WI38 (cell line): ENCODE data around the gene VTI1A.

Experiments
- H3K4me3 ChIP-seq: 2 replicates; pipeline ENCODE4 v1.5.1; 2011; ENCODE audit warnings: low read depth, mild to moderate bottlenecking, control low read depth, low read length
- CTCF ChIP-seq: IDR thresholded peaks from 2 replicates; pipeline ENCODE4 v1.5.1; 2012; ENCODE audit warnings: low read depth, mild to moderate bottlenecking, control low read depth, low read length

VTI1A gene

GRCh38 chr10:112819231-112819630 is 372.2 kb downstream of the VTI1A start:
- H3K4me3 ChIP-seq = no peak overlapping the region
- TF ChIP-seq CTCF = no peak

GRCh38 chr10:112820320-112820719 is 373.3 kb downstream of the VTI1A start:
- no peak overlapping the region for H3K4me3 ChIP-seq
- TF ChIP-seq CTCF = no peak

- no peak for TF ChIP-seq CTCF
- H3K4me3 ChIP-seq = no peak overlapping the region
Observed at GRCh38 chr10:112821038-112821437, 374.0 kb downstream of the VTI1A start.

- no peak for TF ChIP-seq CTCF
- H3K4me3 ChIP-seq = no peak overlapping the region
Observed at GRCh38 chr10:112821663-112822062, 374.6 kb downstream of the VTI1A start.

- TF ChIP-seq CTCF = no peak
- H3K4me3 ChIP-seq = no peak overlapping the region
Observed at GRCh38 chr10:112823007-112823406, 376.0 kb downstream of the VTI1A start.

GRCh38 chr10:112823604-112824003 is 376.6 kb downstream of the VTI1A start:
- no peak overlapping the region for H3K4me3 ChIP-seq
- TF ChIP-seq CTCF = no peak

- H3K4me3 ChIP-seq = no peak overlapping the region
- no peak for TF ChIP-seq CTCF
Observed at GRCh38 chr10:112826018-112826697, 379.1 kb downstream of the VTI1A start.
